Natural killer cell (primary cell): ENCODE results near the gene MSANTD7. TPM values are rescaled to one million over a fixed set of nuclear protein-coding genes. Genes with fewer than 3 reads are reported as not detected.
"Not testable (repeated sequence)": the region's sequence is repeated elsewhere in the genome, so short reads cannot be mapped to it uniquely, and the experiment has no call there.

Experiments
- ATAC-seq, 3 donors: fragments of 150-1000 bp in 2 of 3; fragments of 200-7000 bp in 1 of 3; cut with Tn5 transposase; 1 replicate in 1 of 3; 2 replicates in 2 of 3; pipeline ENCODE4 v1.10.0; 2021; ENCODE audit warnings: mild to moderate bottlenecking in 2 of 3, moderate library complexity in 2 of 3
- DNase-seq, 2 donors: peaks; one replicate each; pipeline versions ENCODE4 v3.0.0 to v3.0.0-alpha.2; 2013 to 2021; ENCODE audit warnings: mixed read lengths in 1 of 2
- H3K27ac ChIP-seq: one replicate; pipeline ENCODE4 v1.5.1; 2013; ENCODE audit warnings: mild to moderate bottlenecking, low read length
- H3K27me3 ChIP-seq: one replicate; pipeline ENCODE4 v1.6.1; 2013; ENCODE audit warnings: low read length; ENCODE audit not compliant: control insufficient read depth, insufficient read depth
- H3K36me3 ChIP-seq: one replicate; pipeline ENCODE4 v1.6.1; 2013; ENCODE audit warnings: low read length; ENCODE audit not compliant: control insufficient read depth, insufficient read depth
- H3K4me1 ChIP-seq: one replicate; pipeline ENCODE4 v1.6.1; 2013; ENCODE audit warnings: low read length; ENCODE audit not compliant: control insufficient read depth, insufficient read depth
- H3K4me3 ChIP-seq: one replicate; pipeline ENCODE4 v1.5.1; 2013; ENCODE audit warnings: low read length
- H3K9me3 ChIP-seq: one replicate; pipeline ENCODE4 v1.6.1; 2013; ENCODE audit warnings: low read length; ENCODE audit not compliant: control insufficient read depth, insufficient read depth
- H3K27ac Mint-ChIP-seq, 2 donors: one replicate each; pipeline ENCODE4 v1.8.0; 2022; ENCODE audit warnings: mild to moderate bottlenecking in 2 of 2, mixed read lengths in 2 of 2, moderate library complexity in 1 of 2
- H3K27me3 Mint-ChIP-seq, 2 donors: one replicate each; pipeline ENCODE4 v1.8.0; 2022; ENCODE audit warnings: low read depth in 2 of 2, mixed read lengths in 2 of 2
- H3K36me3 Mint-ChIP-seq: one replicate; pipeline ENCODE4 v1.8.0; 2022; ENCODE audit warnings: mixed read lengths
- H3K4me1 Mint-ChIP-seq, 2 donors: one replicate each; pipeline ENCODE4 v1.8.0; 2022; ENCODE audit warnings: mixed read lengths in 2 of 2
- H3K4me3 Mint-ChIP-seq: one replicate; pipeline ENCODE4 v1.8.0; 2022; ENCODE audit warnings: mild to moderate bottlenecking, moderate library complexity, mixed read lengths
- H3K9me3 Mint-ChIP-seq, 2 donors: one replicate each; pipeline ENCODE4 v1.8.0; 2022; ENCODE audit warnings: mixed read lengths in 2 of 2
- CTCF ChIP-seq: fragments of 200-600 bp; IDR thresholded peaks from one replicate; pipeline ENCODE4 v1.8.0; 2022; ENCODE audit warnings: antibody characterized with exemption
- WGBS: methylation state at CpG from one replicate; pipeline ENCODE4 v1.1.7; 2013; ENCODE audit warnings: missing lambda C conversion rate; ENCODE audit not compliant: insufficient coverage; 5-methylcytosine and 5-hydroxymethylcytosine counted together
- intact Hi-C: fragments of 100-400 bp; cut with micrococcal nuclease; formaldehyde crosslinking; loops from one replicate; pipeline ENCODE4 v1.14.2; 2022
- total RNA-seq, 4 donors: library from RNA; stranded (reverse); fragments of 120-200 nt in 1 of 4; gene quantifications; one replicate each; pipeline versions ENCODE4 v1.2.3 to v1.2.4, GENCODE V29; 2013 to 2022

The MSANTD7 gene
- total RNA-seq, 3 donors from 2014 or later (not counting 1 experiment from before 2014, with no cell fraction given) = 19.6 to 25.1 (median 24.0) TPM

GRCh38 chr10:14864871-14865270 is 26.8 kb downstream of the MSANTD7 start:
- H3K27ac ChIP-seq, H3K4me1 ChIP-seq, H3K9me3 Mint-ChIP-seq, intact Hi-C loops, H3K36me3 Mint-ChIP-seq, H3K27ac Mint-ChIP-seq, H3K27me3 ChIP-seq, H3K4me3 Mint-ChIP-seq, DNase-seq, ATAC-seq, H3K4me3 ChIP-seq, H3K4me1 Mint-ChIP-seq, H3K27me3 Mint-ChIP-seq, H3K9me3 ChIP-seq: not testable (repeated sequence)
- WGBS = no CpG with 5 or more reads among the region's 3 CpGs
- peaks cover 30% of the 10 kb centered on the region for H3K36me3 ChIP-seq

- ATAC-seq = no peak
- Mint-ChIP-seq H3K4me1 (peaks cover 14 to 16% of the 10 kb centered on the region in 2 donors), H3K4me3 (no peak overlapping the region), H3K36me3 (no peaks in the 10 kb centered on the region), H3K27ac (no peak overlapping the region), H3K9me3 (no peaks in the 10 kb centered on the region), H3K27me3 (no peaks in the 10 kb centered on the region)
- WGBS = 83% methylated on average over 1 of the region's 2 CpGs
- Histone ChIP-seq H3K36me3 (peaks cover 29% of the 10 kb centered on the region), H3K27me3 (no peaks in the 10 kb centered on the region), H3K4me1 (peaks cover 10% of the 10 kb centered on the region), H3K9me3 (no peaks in the 10 kb centered on the region), H3K27ac (no peak overlapping the region), H3K4me3 (no peak overlapping the region)
- intact Hi-C loops = no loop called here
- TF ChIP-seq CTCF = no peak
- no peak for DNase-seq
Measured at GRCh38 chr10:14873090-14873760, 35.1 kb downstream of the MSANTD7 start.

GRCh38 chr10:14875941-14876340 is 37.8 kb downstream of the MSANTD7 start:
- DNase-seq (no peak), ATAC-seq (no peak)
- WGBS = 97% methylated on average over 12 of the region's 12 CpGs
- H3K27me3 Mint-ChIP-seq = no peaks in the 10 kb centered on the region
- H3K4me1 Mint-ChIP-seq = peaks cover 26 to 28% of the 10 kb centered on the region in 2 donors
- Histone ChIP-seq H3K4me3 (no peak overlapping the region), H3K27ac (no peak overlapping the region), H3K4me1 (peaks cover 15% of the 10 kb centered on the region), H3K36me3 (peaks cover 7% of the 10 kb centered on the region), H3K9me3 (no peaks in the 10 kb centered on the region), H3K27me3 (no peaks in the 10 kb centered on the region)
- TF ChIP-seq CTCF = no peak
- no peaks in the 10 kb centered on the region for H3K9me3 Mint-ChIP-seq
- H3K4me3 Mint-ChIP-seq = peak overlapping the region; percentile 90
- no peaks in the 10 kb centered on the region for H3K36me3 Mint-ChIP-seq
- intact Hi-C loops = loop anchor here (5.0 kb wide), 2 partner anchors 76 to 324 kb away; partner anchors contain the start of gene DCLRE1C
- peak overlapping the region in 1 of 2 donors; percentile 65 for H3K27ac Mint-ChIP-seq

- Mint-ChIP-seq H3K27ac (peak overlapping the region in 1 of 2 donors; percentile 65), H3K27me3 (no peaks in the 10 kb centered on the region), H3K9me3 (no peaks in the 10 kb centered on the region), H3K4me3 (peak overlapping the region; percentile 90), H3K36me3 (no peaks in the 10 kb centered on the region), H3K4me1 (peaks cover 26 to 28% of the 10 kb centered on the region in 2 donors)
- Histone ChIP-seq H3K27me3 (no peaks in the 10 kb centered on the region), H3K9me3 (no peaks in the 10 kb centered on the region), H3K36me3 (no peaks in the 10 kb centered on the region), H3K4me3 (no peak overlapping the region), H3K27ac (no peak overlapping the region), H3K4me1 (peaks cover 15% of the 10 kb centered on the region)
- no peak for TF ChIP-seq CTCF
- DNase-seq (no peak), ATAC-seq (no peak)
- 97% methylated on average over 9 of the region's 9 CpGs for WGBS
- intact Hi-C loops = loop anchor here (5.0 kb wide), 2 partner anchors 76 to 324 kb away; partner anchors contain the start of gene DCLRE1C
Measured at GRCh38 chr10:14876764-14877163, 38.7 kb downstream of the MSANTD7 start.
